PC-3 (cell line): ENCODE results near the gene DDX17. TPM values are rescaled to one million over a fixed set of nuclear protein-coding genes. Genes with fewer than 3 reads are reported as not detected.

Source experiments
- ATAC-seq: fragments of 200-7000 bp; cut with Tn5 transposase; 2 replicates; pipeline ENCODE4 v1.9.1; 2020; ENCODE audit warnings: mild to moderate bottlenecking, moderate library complexity
- BruUV-seq: library from RNA; stranded (reverse); fragments of 400-500 nt; replicated peaks from 2 replicates; lab custom pipeline; 2021; lab: Mats Ljungman, UMichigan
- CTCF ChIA-PET: fragments of 300-600 bp; sonication (Branson Sonifier 250); formaldehyde crosslinking; loops from one replicate; lab custom pipeline; 2022; ENCODE audit warnings: antibody characterized with exemption; lab: Charles Lee
- POLR2A ChIA-PET: fragments of 300-600 bp; sonication (Branson Sonifier 250); formaldehyde crosslinking; loops from one replicate; lab custom pipeline; 2022; ENCODE audit warnings: antibody characterized with exemption; ENCODE audit not compliant: unreplicated experiment; lab: Charles Lee
- DNase-seq: peaks from one replicate; pipeline ENCODE4 v3.0.0-alpha.2; 2015
- H2AFZ ChIP-seq: fragments of 300-600 bp; sonication (generic); 2 replicates; pipeline ENCODE4 v1.6.0; 2016; ENCODE audit warnings: antibody characterized with exemption, low read length
- H3F3A ChIP-seq: fragments of 300-600 bp; sonication (generic); one replicate; pipeline ENCODE4 v1.6.0; 2017; ENCODE audit warnings: antibody characterized with exemption, low read length, control low read depth, mild to moderate bottlenecking; ENCODE audit not compliant: unreplicated experiment
- H3K27ac ChIP-seq: fragments of 300-600 bp; sonication (generic); 2 replicates; pipeline ENCODE4 v1.5.1; 2016; ENCODE audit warnings: mild to moderate bottlenecking, low read length
- H3K27me3 ChIP-seq: fragments of 300-600 bp; sonication (generic); 2 replicates; pipeline ENCODE4 v1.6.1; 2016; ENCODE audit warnings: low read length, mixed read lengths
- H3K36me3 ChIP-seq: fragments of 300-600 bp; sonication (generic); 2 replicates; pipeline ENCODE4 v1.6.1; 2016; ENCODE audit warnings: low read depth, mixed run types, low read length, mixed read lengths
- H3K4me1 ChIP-seq: fragments of 300-600 bp; sonication (generic); 2 replicates; pipeline ENCODE4 v1.5.1; 2016; ENCODE audit warnings: low read length; ENCODE audit not compliant: insufficient read depth
- H3K4me2 ChIP-seq: fragments of 300-600 bp; sonication (generic); 2 replicates; pipeline ENCODE4 v1.6.0; 2016; ENCODE audit warnings: low read length
- H3K4me3 ChIP-seq: fragments of 300-600 bp; sonication (generic); 2 replicates; pipeline ENCODE4 v1.5.1; 2016; ENCODE audit warnings: mild to moderate bottlenecking, low read length, mixed read lengths
- H3K79me2 ChIP-seq: fragments of 300-600 bp; sonication (generic); 2 replicates; pipeline ENCODE4 v1.6.1; 2017; ENCODE audit warnings: low read length, mixed read lengths
- H3K9ac ChIP-seq: fragments of 300-600 bp; sonication (generic); 2 replicates; pipeline ENCODE4 v1.6.0; 2016; ENCODE audit warnings: mild to moderate bottlenecking, low read length
- H3K9me2 ChIP-seq: fragments of 300-600 bp; sonication (generic); replicated peaks from 2 replicates; pipeline ENCODE4 v1.6.1; 2016; ENCODE audit warnings: mixed run types, low read length, mixed read lengths
- H3K9me3 ChIP-seq: fragments of 300-600 bp; sonication (generic); 2 replicates; pipeline ENCODE4 v1.6.1; 2016; ENCODE audit warnings: low read length, mixed read lengths
- H4K20me1 ChIP-seq: fragments of 300-600 bp; sonication (generic); 2 replicates; pipeline ENCODE4 v1.6.1; 2016; ENCODE audit warnings: low read length, mixed read lengths
- CTCF ChIP-seq: fragments of 300-600 bp; sonication (generic); conservative IDR thresholded peaks from 2 replicates; pipeline ENCODE4 v1.5.1; 2017; ENCODE audit warnings: antibody characterized with exemption, low read depth, mild to moderate bottlenecking, low read length
- EZH2 ChIP-seq: fragments of 300-600 bp; sonication (generic); IDR thresholded peaks from one replicate; pipeline ENCODE4 v1.6.1; 2017; ENCODE audit warnings: antibody characterized with exemption, mild to moderate bottlenecking, low read length; ENCODE audit not compliant: unreplicated experiment
- EZH2phosphoT487 ChIP-seq: fragments of 300-600 bp; sonication (generic); IDR thresholded peaks from 2 replicates; pipeline ENCODE4 v1.6.1; 2018; ENCODE audit warnings: mild to moderate bottlenecking, antibody characterized with exemption, low read length, borderline replicate concordance
- intact Hi-C: fragments of 100-400 bp; cut with micrococcal nuclease; formaldehyde crosslinking; loops from 2 replicates; pipeline ENCODE4 v1.9.0; 2023
- total RNA-seq: library from RNA; depleted of rRNA; stranded (reverse); fragments of >200 nt; gene quantifications from 2 replicates; pipeline ENCODE4 v1.2.3, GENCODE V29; 2014

The DDX17 gene
- total RNA-seq, 1 experiment from 2014 or later = 333 TPM

DNA sequence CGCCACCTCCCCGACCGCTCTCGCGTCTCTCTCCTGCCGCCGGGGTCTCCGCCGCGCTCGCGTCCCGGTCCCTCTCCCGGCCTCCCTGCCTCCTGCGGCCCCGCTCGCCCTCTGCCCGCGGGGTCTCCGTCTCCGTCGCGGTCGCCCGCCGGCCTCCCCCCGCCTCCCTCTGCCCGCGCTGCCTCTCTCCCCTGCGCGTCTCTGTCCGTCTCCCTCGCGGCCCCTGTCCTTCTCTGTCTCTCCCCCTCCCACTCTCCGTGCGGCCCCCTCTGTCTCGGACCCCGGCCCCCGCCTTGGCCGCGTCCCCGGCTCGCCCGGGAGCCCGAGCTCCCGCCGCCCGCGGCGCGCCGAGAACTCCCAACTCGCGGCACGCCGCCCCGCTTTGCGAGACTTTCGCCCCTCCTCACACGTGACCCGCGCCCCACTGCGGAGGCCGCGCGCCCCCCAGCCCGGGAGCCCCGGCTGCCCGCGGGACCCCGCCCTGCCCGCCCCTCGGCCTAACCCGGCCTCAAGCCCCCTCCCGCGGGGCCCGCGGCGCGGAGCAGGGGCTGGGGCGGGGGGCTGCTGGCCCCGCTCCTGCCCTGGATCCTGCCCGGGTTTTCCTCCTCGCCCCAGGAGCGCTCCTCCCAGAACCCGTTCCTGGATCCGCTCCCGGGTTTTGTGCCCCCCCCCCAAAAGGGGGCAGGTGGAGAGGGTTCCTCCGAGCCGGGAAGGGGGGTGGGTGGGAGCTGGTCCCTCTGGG lies 50.4 kb downstream of the DDX17 start:
- H2AFZ ChIP-seq = no peak overlapping the region
- POLR2A ChIA-PET = no interaction called here
- CTCF ChIA-PET = no interaction called here

GRCh38 chr22:38455076-38455529 lies 51.0 kb downstream of the DDX17 start, which contains the start of gene KCNJ4:
TSS of gene KCNJ4 (minus strand) at chr22:38455199. CDS start at chr22:38428132, 27,067 bp downstream.
- H3K4me3 ChIP-seq = no peak within 1 kb of the TSS
- H3K4me2 ChIP-seq = peak within 1 kb of the TSS; percentile 26; the same call in 1 of the 2 replicates
- intact Hi-C loops = no loop called here
- ChIA-PET POLR2A (no interaction called here), CTCF (no interaction called here)
- no peaks in the 10 kb centered on the region for H3K9me2 ChIP-seq
- H4K20me1 ChIP-seq = no peaks in the 10 kb centered on the region
- H3K9me3 ChIP-seq = no peaks in the 10 kb centered on the region
- no peak within 1 kb of the TSS for H3K27ac ChIP-seq
- H2AFZ ChIP-seq = no peak within 1 kb of the TSS
- BruUV-seq = no TSS peak
- H3K27me3 ChIP-seq = peaks cover 10% of the 10 kb centered on the region
- H3K36me3 ChIP-seq = no peaks in the 10 kb centered on the region
- ATAC-seq (no peak), DNase-seq (no peak)
- H3F3A ChIP-seq = no peaks in the 10 kb centered on the region
- no peaks in the 10 kb centered on the region for H3K79me2 ChIP-seq
- H3K9ac ChIP-seq = no peak within 1 kb of the TSS
- no peaks in the 10 kb centered on the region for H3K4me1 ChIP-seq
- TF ChIP-seq EZH2 (no peak), CTCF (no peak), EZH2phosphoT487 (no peak)

More for the DNA sequence above, 50.4 kb downstream of the DDX17 start:
- no peak for DNase-seq
- no peaks in the 10 kb centered on the region for H3F3A ChIP-seq
- H3K27me3 ChIP-seq = peaks cover 10% of the 10 kb centered on the region
- no peaks in the 10 kb centered on the region for H4K20me1 ChIP-seq
- H3K79me2 ChIP-seq = no peaks in the 10 kb centered on the region
- H3K4me1 ChIP-seq = no peaks in the 10 kb centered on the region
- TF ChIP-seq EZH2phosphoT487 (no peak), EZH2 (peak; percentile 49), CTCF (no peak)
- no peak overlapping the region for H3K4me3 ChIP-seq
- no peaks in the 10 kb centered on the region for H3K9me2 ChIP-seq
- no TSS peak for BruUV-seq
- H3K4me2 ChIP-seq = peak overlapping the region; percentile 26; the same call in 1 of the 2 replicates
- H3K9ac ChIP-seq = no peak overlapping the region
- H3K36me3 ChIP-seq = no peaks in the 10 kb centered on the region
- ATAC-seq = no peak
- H3K27ac ChIP-seq = no peak overlapping the region
- no peaks in the 10 kb centered on the region for H3K9me3 ChIP-seq
- intact Hi-C loops = no loop called here
